Measurements from ENCODE around the gene APOE.

GRCh38 chr19:44894946-44895345, 10.7 kb upstream of the APOE start:
- TF ChIP-seq EP300 (IDR thresholded peaks at IDR 0.05), result no peak
- TF ChIP-seq CTCF (IDR thresholded peaks at IDR 0.05), result no peak
- no peak for TF ChIP-seq PBX3 (IDR thresholded peaks at IDR 0.05)
- TF ChIP-seq POLR2A (IDR thresholded peaks at IDR 0.05; ENCODE audit: low read length), result no peak
- no peak for TF ChIP-seq RCOR1 (IDR thresholded peaks at IDR 0.05; ENCODE audit: low read depth, low read length)
- no peak for TF ChIP-seq RFX5 (IDR thresholded peaks at IDR 0.05)
- TF ChIP-seq CEBPB (IDR thresholded peaks at IDR 0.05), result no peak
